CD8-positive, alpha-beta memory T cell (primary cell): Measurements from ENCODE around the gene SMURF1. TPM values are rescaled to one million over a fixed set of nuclear protein-coding genes. Genes with fewer than 3 reads are reported as not detected.
A peak's percentile ranks its signal among the peaks of the same experiment; 100 is the strongest.

Source experiments
- CTCF ChIA-PET: fragments of 350-600 bp; sonication (Branson Sonifier 250); formaldehyde crosslinking; loops from one replicate; lab custom pipeline; 2021; ENCODE audit warnings: antibody characterized with exemption; lab: Charles Lee
- POLR2A ChIA-PET: fragments of 350-600 bp; sonication (Branson Sonifier 250); formaldehyde crosslinking; loops from one replicate; lab custom pipeline; 2021; ENCODE audit warnings: antibody characterized with exemption; lab: Charles Lee
- DNase-seq, 5 donors: peaks; one replicate each; pipeline versions ENCODE4 v3.0.0 to v3.0.0-alpha.2; 2020 to 2022; ENCODE audit warnings: mixed read lengths in 1 of 5
- H3K27ac ChIP-seq: one replicate; pipeline ENCODE4 v1.7.0; 2013; ENCODE audit warnings: low read depth, mild to moderate bottlenecking, low read length, moderate library complexity
- H3K27me3 ChIP-seq: 2 replicates; pipeline ENCODE4 v1.7.0; 2013; ENCODE audit warnings: low read length, mild to moderate bottlenecking; ENCODE audit not compliant: insufficient read depth, poor library complexity, severe bottlenecking
- H3K36me3 ChIP-seq: 2 replicates; pipeline ENCODE4 v1.7.0; 2013; ENCODE audit warnings: mild to moderate bottlenecking, low read length, moderate library complexity; ENCODE audit not compliant: insufficient read depth
- H3K4me1 ChIP-seq: 2 replicates; pipeline ENCODE4 v1.7.0; 2013; ENCODE audit warnings: mild to moderate bottlenecking, low read length, moderate library complexity; ENCODE audit not compliant: insufficient read depth
- H3K4me3 ChIP-seq: 2 replicates; pipeline ENCODE4 v1.7.0; 2013; ENCODE audit warnings: mild to moderate bottlenecking, low read length
- H3K9me3 ChIP-seq: 2 replicates; pipeline ENCODE4 v1.7.0; 2013; ENCODE audit warnings: mild to moderate bottlenecking, low read length
- H3K27ac Mint-ChIP-seq, 8 donors: one replicate each; pipeline ENCODE4 v1.8.0; 2020 to 2021; ENCODE audit warnings: mixed read lengths in 8 of 8, mild to moderate bottlenecking in 6 of 8, inconsistent platforms in 3 of 8, moderate library complexity in 3 of 8
- H3K27me3 Mint-ChIP-seq, 2 donors: one replicate each; pipeline ENCODE4 v1.8.0; 2020 to 2021; ENCODE audit warnings: mixed read lengths in 2 of 2, mild to moderate bottlenecking in 1 of 2, moderate library complexity in 1 of 2
- H3K36me3 Mint-ChIP-seq, 3 donors: one replicate each; pipeline ENCODE4 v1.8.0; 2020 to 2021; ENCODE audit warnings: mixed read lengths in 3 of 3, inconsistent platforms in 1 of 3, mild to moderate bottlenecking in 1 of 3
- H3K4me1 Mint-ChIP-seq, 3 donors: one replicate each; pipeline ENCODE4 v1.8.0; 2020 to 2021; ENCODE audit warnings: mixed read lengths in 3 of 3, inconsistent platforms in 1 of 3, mild to moderate bottlenecking in 1 of 3
- H3K4me3 Mint-ChIP-seq, 7 donors: one replicate each; pipeline ENCODE4 v1.8.0; 2020 to 2021; ENCODE audit warnings: mixed read lengths in 7 of 7, mild to moderate bottlenecking in 6 of 7, moderate library complexity in 4 of 7, inconsistent platforms in 2 of 7
- H3K9me3 Mint-ChIP-seq, 5 donors: one replicate each; pipeline ENCODE4 v1.8.0; 2020 to 2022; ENCODE audit warnings: mixed read lengths in 5 of 5, mild to moderate bottlenecking in 3 of 5, moderate library complexity in 2 of 5, inconsistent platforms in 1 of 5
- polyA plus RNA-seq: library from polyadenylated mRNA; unstranded; fragments of 300-500 nt; fragmentation: Illumina TruSeq; gene quantifications from one replicate; pipeline ENCODE4 v1.2.3, GENCODE V29; 2021
- total RNA-seq, 2 experiments: library from RNA; stranded (reverse); gene quantifications; one replicate each; pipeline ENCODE4 v1.2.3, GENCODE V29; 2021

The SMURF1 gene
- total and polyA plus RNA-seq, 3 experiments from 2014 or later = 2.2 to 14.9 (median 14.8) TPM

- Mint-ChIP-seq H3K27ac (no peak overlapping the region), H3K27me3 (no peaks in the 10 kb centered on the region), H3K9me3 (peaks cover 4 to 20% (median 18%) of the 10 kb centered on the region in 5 donors), H3K4me1 (peaks cover 32 to 62% (median 60%) of the 10 kb centered on the region in 3 donors), H3K36me3 (peaks cover 15 to 34% (median 29%) of the 10 kb centered on the region in 3 donors), H3K4me3 (no peak overlapping the region)
- Histone ChIP-seq H3K27me3 (no peaks in the 10 kb centered on the region), H3K27ac (no peak overlapping the region), H3K36me3 (no peaks in the 10 kb centered on the region), H3K4me1 (no peaks in the 10 kb centered on the region), H3K4me3 (no peak overlapping the region), H3K9me3 (no peaks in the 10 kb centered on the region)
- POLR2A ChIA-PET = no interaction called here
- DNase-seq = no peak
- CTCF ChIA-PET = no interaction called here
Observed at GRCh38 chr7:99098824-99099498, 44.9 kb downstream of the SMURF1 start.

- POLR2A ChIA-PET = no interaction called here
- H3K27ac Mint-ChIP-seq = no peak overlapping the region
- Histone ChIP-seq H3K36me3 (no peaks in the 10 kb centered on the region), H3K9me3 (no peaks in the 10 kb centered on the region), H3K4me1 (no peaks in the 10 kb centered on the region), H3K27me3 (no peaks in the 10 kb centered on the region), H3K4me3 (no peak overlapping the region), H3K27ac (no peak overlapping the region)
- CTCF ChIA-PET = no interaction called here
- no peak for DNase-seq
- no peaks in the 10 kb centered on the region for H3K27me3 Mint-ChIP-seq
- H3K4me3 Mint-ChIP-seq = no peak overlapping the region
- H3K4me1 Mint-ChIP-seq = peaks cover 29 to 56% (median 55%) of the 10 kb centered on the region in 3 donors
- peaks cover 15 to 34% (median 29%) of the 10 kb centered on the region in 3 donors for H3K36me3 Mint-ChIP-seq
- H3K9me3 Mint-ChIP-seq = peaks cover 4 to 20% (median 18%) of the 10 kb centered on the region in 5 donors
Observed at GRCh38 chr7:99098286-99098823, 45.6 kb downstream of the SMURF1 start.

- H3K4me1 ChIP-seq = no peaks in the 10 kb centered on the region
- ChIA-PET POLR2A (no interaction called here), CTCF (no interaction called here)
- no peaks in the 10 kb centered on the region for H3K36me3 ChIP-seq
- H3K9me3 ChIP-seq = no peaks in the 10 kb centered on the region
- Mint-ChIP-seq H3K27me3 (no peaks in the 10 kb centered on the region), H3K9me3 (peaks cover 4 to 20% (median 18%) of the 10 kb centered on the region in 5 donors), H3K36me3 (peaks cover 15 to 34% (median 29%) of the 10 kb centered on the region in 3 donors), H3K27ac (no peak overlapping the region), H3K4me1 (peaks cover 26 to 55% (median 51%) of the 10 kb centered on the region in 3 donors), H3K4me3 (no peak overlapping the region)
- H3K4me3 ChIP-seq = no peak overlapping the region
- DNase-seq = no peak
- H3K27me3 ChIP-seq = no peaks in the 10 kb centered on the region
- H3K27ac ChIP-seq = no peak overlapping the region
Observed at GRCh38 chr7:99097730-99098129, 46.2 kb downstream of the SMURF1 start.

GRCh38 chr7:99096124-99096887 lies 47.6 kb downstream of the SMURF1 start:
- Histone ChIP-seq H3K4me3 (no peak overlapping the region), H3K9me3 (no peaks in the 10 kb centered on the region), H3K4me1 (no peaks in the 10 kb centered on the region), H3K27me3 (no peaks in the 10 kb centered on the region), H3K27ac (no peak overlapping the region), H3K36me3 (no peaks in the 10 kb centered on the region)
- peaks cover 4 to 20% (median 18%) of the 10 kb centered on the region in 5 donors for H3K9me3 Mint-ChIP-seq
- peaks cover 31 to 69% (median 59%) of the 10 kb centered on the region in 3 donors for H3K4me1 Mint-ChIP-seq
- CTCF ChIA-PET = no interaction called here
- peak overlapping the region in 1 of 7 donors; percentile 63 for H3K4me3 Mint-ChIP-seq
- no peak for DNase-seq
- peak overlapping the region in 1 of 8 donors; percentile 47 for H3K27ac Mint-ChIP-seq
- POLR2A ChIA-PET = no interaction called here
- no peaks in the 10 kb centered on the region for H3K27me3 Mint-ChIP-seq
- peaks cover 15 to 34% (median 29%) of the 10 kb centered on the region in 3 donors for H3K36me3 Mint-ChIP-seq

- Mint-ChIP-seq H3K27ac (peak overlapping the region in 1 of 8 donors; percentile 47), H3K4me1 (peaks cover 33 to 73% (median 61%) of the 10 kb centered on the region in 3 donors), H3K9me3 (peaks cover 4 to 20% (median 18%) of the 10 kb centered on the region in 5 donors), H3K27me3 (no peaks in the 10 kb centered on the region), H3K4me3 (no peak overlapping the region), H3K36me3 (peaks cover 15 to 34% (median 27%) of the 10 kb centered on the region in 3 donors)
- ChIA-PET CTCF (no interaction called here), POLR2A (no interaction called here)
- Histone ChIP-seq H3K4me1 (no peaks in the 10 kb centered on the region), H3K27me3 (no peaks in the 10 kb centered on the region), H3K36me3 (no peaks in the 10 kb centered on the region), H3K9me3 (no peaks in the 10 kb centered on the region), H3K27ac (no peak overlapping the region), H3K4me3 (no peak overlapping the region)
- DNase-seq = no peak
Observed at GRCh38 chr7:99095698-99096097, 48.2 kb downstream of the SMURF1 start.

- Histone ChIP-seq H3K9me3 (no peaks in the 10 kb centered on the region), H3K36me3 (no peaks in the 10 kb centered on the region), H3K27me3 (no peaks in the 10 kb centered on the region), H3K27ac (no peak overlapping the region), H3K4me3 (no peak overlapping the region), H3K4me1 (no peaks in the 10 kb centered on the region)
- Mint-ChIP-seq H3K9me3 (peaks cover 4 to 18% (median 12%) of the 10 kb centered on the region in 5 donors), H3K27ac (no peak overlapping the region), H3K4me3 (no peak overlapping the region), H3K27me3 (no peaks in the 10 kb centered on the region), H3K36me3 (peaks cover 9 to 28% (median 18%) of the 10 kb centered on the region in 3 donors), H3K4me1 (peaks cover 38 to 76% (median 69%) of the 10 kb centered on the region in 3 donors)
- ChIA-PET CTCF (no interaction called here), POLR2A (no interaction called here)
- DNase-seq = no peak
Observed at GRCh38 chr7:99094401-99094800, 49.5 kb downstream of the SMURF1 start.

GRCh38 chr7:99092064-99092720 lies 51.7 kb downstream of the SMURF1 start:
- Histone ChIP-seq H3K4me3 (no peak overlapping the region), H3K27ac (no peak overlapping the region), H3K4me1 (no peaks in the 10 kb centered on the region), H3K27me3 (no peaks in the 10 kb centered on the region), H3K36me3 (no peaks in the 10 kb centered on the region), H3K9me3 (no peaks in the 10 kb centered on the region)
- Mint-ChIP-seq H3K27me3 (no peaks in the 10 kb centered on the region), H3K4me3 (no peak overlapping the region), H3K36me3 (peaks cover 6 to 15% (median 8%) of the 10 kb centered on the region in 3 donors), H3K9me3 (peaks cover 0 to 2% (median 0%) of the 10 kb centered on the region in 5 donors), H3K4me1 (peaks cover 29 to 62% (median 56%) of the 10 kb centered on the region in 3 donors), H3K27ac (no peak overlapping the region)
- CTCF ChIA-PET = no interaction called here
- no peak for DNase-seq
- POLR2A ChIA-PET = no interaction called here
